Omental fat pad (tissue), 4 donors: ENCODE measurements around the gene MSANTD1. TPM values are rescaled to one million over a fixed set of nuclear protein-coding genes. Genes with fewer than 3 reads are reported as not detected.

Experiments used
- ATAC-seq: fragments of 150-250 bp; one replicate; pipeline ENCODE4 v1.9.1; 2016; ENCODE audit warnings: mild to moderate bottlenecking, moderate library complexity; ENCODE audit not compliant: low FRiP score
- DNase-seq: peaks from one replicate; pipeline ENCODE4 v3.0.0-alpha.2; 2019; ENCODE audit warnings: low spot score
- total RNA-seq, 4 donors: library from RNA; depleted of rRNA; stranded (reverse); fragments of >200 nt; gene quantifications; one replicate each; pipeline ENCODE4 v1.1.0, GENCODE V29; 2016
- TF ChIP-seq, protein P1 (sequence below), 3 donors: fragments of 450-650 bp; IDR thresholded peaks; one replicate each; pipeline ENCODE4 v1.5.1; 2016 to 2017; ENCODE audit warnings: antibody characterized with exemption in 3 of 3, mild to moderate bottlenecking in 3 of 3, moderate library complexity in 2 of 3

The MSANTD1 gene
- total RNA-seq, 4 donors from 2014 or later = 0.31 to 1.1 (median 0.86) TPM

DNA sequence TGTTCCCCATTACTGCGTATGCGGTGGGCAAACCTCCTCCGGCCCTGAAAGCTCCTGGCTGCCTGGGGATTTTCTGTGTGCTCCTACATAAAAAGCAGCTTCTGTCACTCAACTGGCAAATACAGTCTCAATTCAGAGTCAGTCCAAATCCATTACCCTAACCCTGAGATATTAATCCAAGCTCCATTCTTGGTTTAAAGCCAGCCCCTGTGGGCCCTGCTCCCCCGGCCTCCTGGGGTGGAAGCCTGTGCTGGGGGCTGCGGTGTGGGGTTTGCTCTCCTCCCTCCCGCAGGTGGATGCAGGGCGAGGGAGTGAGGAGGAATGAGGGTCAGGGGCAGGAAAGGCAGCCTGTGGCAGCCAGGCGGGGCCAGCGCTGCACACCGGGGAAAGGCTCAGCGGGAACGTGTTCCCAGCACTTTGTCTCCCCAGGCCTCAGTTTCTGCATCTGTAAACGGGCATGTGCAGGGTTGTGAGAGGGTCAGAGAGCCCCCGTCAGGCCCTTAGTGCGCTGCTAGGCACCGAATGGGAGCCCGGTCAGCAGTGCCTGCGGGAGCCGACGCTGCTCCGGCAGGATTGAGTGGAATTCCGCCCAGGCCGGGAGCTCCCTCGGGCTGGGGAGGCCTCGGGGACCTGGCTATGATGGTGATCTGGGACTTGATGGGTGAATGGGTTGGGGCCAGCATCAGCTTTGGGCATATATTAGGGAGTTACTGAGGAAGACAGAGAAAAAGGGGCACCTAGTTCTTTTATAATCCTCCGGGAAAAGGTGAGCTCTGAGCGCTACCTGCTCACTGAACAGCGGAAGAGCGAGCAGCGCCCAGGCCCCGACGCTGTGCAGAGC, 37.6 kb downstream of the MSANTD1 start:
- TF ChIP-seq, protein P1, sequence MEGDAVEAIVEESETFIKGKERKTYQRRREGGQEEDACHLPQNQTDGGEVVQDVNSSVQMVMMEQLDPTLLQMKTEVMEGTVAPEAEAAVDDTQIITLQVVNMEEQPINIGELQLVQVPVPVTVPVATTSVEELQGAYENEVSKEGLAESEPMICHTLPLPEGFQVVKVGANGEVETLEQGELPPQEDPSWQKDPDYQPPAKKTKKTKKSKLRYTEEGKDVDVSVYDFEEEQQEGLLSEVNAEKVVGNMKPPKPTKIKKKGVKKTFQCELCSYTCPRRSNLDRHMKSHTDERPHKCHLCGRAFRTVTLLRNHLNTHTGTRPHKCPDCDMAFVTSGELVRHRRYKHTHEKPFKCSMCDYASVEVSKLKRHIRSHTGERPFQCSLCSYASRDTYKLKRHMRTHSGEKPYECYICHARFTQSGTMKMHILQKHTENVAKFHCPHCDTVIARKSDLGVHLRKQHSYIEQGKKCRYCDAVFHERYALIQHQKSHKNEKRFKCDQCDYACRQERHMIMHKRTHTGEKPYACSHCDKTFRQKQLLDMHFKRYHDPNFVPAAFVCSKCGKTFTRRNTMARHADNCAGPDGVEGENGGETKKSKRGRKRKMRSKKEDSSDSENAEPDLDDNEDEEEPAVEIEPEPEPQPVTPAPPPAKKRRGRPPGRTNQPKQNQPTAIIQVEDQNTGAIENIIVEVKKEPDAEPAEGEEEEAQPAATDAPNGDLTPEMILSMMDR (IDR thresholded peaks at IDR 0.05) = no peak
- no peak for ATAC-seq
- DNase-seq = no peak

DNA sequence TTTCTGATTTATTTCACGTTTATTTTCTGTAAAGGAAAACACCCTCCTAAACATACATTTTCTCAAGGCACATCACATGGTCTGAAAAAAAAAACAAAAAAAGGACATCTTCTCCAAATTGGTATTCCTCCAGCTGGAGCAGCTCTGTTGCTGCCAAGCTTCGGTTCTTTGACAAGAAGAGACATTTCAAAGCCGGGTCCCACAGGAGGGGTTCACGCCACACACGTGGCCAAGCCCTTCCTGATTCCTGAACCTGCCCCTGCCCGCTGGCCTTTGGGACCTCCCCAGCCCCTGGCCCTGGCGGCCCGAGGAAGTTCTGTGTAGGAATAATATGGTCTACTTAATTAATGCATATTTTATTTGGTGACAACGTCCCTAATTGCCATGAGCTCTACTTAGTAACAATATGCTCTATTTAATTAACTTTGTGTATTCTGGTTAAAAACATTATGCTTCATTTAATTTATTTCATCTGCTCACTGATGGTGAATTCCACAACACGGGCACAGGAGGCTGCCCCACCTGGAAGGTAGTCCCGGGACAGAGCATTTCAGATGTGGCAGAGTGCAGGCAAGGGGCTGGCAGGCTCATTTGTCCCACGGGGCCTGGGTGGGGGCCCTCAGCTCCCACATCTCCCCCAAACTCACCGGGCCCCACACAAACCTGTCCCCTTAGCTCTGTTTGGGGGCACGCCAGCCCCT, 38.5 kb downstream of the MSANTD1 start:
- DNase-seq = no peak
- no peak for ATAC-seq
- TF ChIP-seq, protein P1 (IDR thresholded peaks at IDR 0.05) = no peak

DNA sequence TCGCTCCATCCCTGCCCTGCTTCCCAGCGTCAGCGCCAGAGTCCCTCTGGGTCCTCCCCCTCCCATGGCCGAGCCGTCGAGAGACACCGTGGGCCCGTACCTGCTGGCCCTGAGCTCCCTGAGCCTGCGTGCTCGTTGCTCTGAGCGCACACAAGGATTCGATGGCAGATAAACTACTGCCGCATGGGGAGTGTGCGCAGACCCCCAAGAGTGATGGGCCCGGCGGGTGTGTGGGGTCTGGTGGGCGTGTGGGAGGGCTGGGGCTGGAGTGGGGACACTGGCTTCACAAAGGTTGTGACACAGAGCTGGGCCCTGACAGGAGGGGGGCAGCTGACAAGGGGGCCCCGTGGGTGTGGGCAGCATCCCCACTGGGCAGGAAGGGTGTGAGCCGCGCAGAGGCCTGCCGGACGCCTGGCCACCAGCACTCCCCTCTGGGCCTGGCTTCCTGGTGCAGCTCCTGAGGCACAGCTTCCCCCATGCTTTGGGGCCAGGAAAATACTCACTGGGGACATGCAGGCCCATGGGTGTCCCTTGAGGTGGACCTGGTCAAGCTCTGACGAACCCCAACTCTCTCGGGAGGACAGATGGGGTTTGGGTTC, 39.1 kb downstream of the MSANTD1 start:
- DNase-seq (no peak), ATAC-seq (no peak)

DNA sequence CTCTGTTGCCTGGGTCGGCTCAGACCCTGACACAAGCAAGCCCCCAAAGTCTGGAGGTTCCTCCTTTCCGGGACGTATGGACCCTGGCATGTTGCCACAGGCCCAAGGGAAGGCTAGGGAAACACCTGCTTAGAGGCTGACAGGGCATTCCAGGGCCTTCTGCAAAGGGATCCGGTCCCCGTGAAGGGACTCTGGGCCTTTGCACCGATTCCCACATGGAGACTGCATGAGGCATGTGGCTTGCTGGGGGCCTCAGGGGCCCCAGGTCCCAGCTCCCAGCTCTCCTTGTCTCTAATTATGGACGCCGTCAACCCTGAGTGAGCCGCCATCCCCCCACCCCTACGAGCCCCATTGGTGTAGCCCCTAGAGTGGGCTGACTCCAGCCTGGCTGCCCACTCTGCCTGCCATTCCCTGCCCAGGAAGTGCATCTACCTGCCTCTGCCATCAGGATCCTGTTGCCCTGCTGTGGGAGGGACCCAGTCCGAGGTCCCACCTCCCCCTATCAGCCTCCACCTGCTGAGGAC, 39.7 kb downstream of the MSANTD1 start:
- TF ChIP-seq, protein P1 (IDR thresholded peaks at IDR 0.05) = no peak
- ATAC-seq (no peak), DNase-seq (no peak)

More for the DNA sequence above, 39.1 kb downstream of the MSANTD1 start:
- TF ChIP-seq, protein P1 (IDR thresholded peaks at IDR 0.05) = no peak

DNA sequence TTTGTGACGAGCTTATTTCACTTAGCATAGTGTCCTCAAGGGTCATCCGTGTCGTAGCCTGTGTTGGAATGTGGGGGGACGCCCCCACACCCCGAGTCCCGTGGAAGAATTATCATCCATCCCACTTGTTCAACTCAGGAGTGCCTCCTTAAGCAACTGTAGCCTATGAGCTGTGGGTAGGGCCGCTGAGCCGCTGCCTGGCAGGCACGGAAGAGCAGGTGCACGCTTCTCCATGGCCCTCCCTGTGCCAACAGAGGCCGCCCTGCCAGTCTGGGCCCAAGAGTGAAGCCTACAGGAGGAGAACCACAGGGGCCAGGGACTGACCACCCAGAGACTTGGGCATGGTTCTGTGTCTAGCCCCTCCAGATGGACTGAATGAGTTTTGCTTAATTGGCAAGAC, 41.5 kb downstream of the MSANTD1 start:
- DNase-seq = no peak
- no peak for ATAC-seq
- TF ChIP-seq, protein P1 (IDR thresholded peaks at IDR 0.05) = no peak

DNA sequence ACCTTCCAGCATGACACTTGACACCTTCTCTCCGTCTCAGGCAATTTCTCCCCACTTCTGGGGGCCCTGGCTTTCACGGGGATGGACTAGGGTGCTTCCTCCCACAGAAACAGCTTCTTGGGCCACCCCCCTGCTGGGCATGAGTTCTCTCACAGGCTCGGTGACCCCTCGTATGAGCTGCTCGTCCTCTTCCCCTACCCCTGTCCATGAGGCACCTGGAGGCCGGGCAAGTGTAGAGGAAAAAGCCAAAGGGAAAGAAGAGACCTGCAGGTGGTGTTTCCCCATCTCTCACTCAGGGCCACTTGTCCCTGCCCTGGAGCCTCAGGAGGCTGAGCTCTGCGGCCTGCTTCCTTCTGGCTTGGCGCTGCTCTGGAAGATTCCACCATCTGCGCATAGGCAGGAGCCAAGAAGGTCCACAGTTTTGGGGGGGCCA, 41.9 kb downstream of the MSANTD1 start:
- DNase-seq (no peak), ATAC-seq (no peak)
- TF ChIP-seq, protein P1 (IDR thresholded peaks at IDR 0.05) = no peak
